GM12801 (cell line): ENCODE results near the gene MCF2L2.

ENCODE experiments used
- TF ChIP-seq, protein P1 (sequence below): IDR thresholded peaks from one replicate; pipeline ENCODE4 v1.5.1; 2011; ENCODE audit warnings: control low read depth; ENCODE audit not compliant: insufficient read length; ENCODE audit errors: extremely low read depth

The MCF2L2 gene

DNA sequence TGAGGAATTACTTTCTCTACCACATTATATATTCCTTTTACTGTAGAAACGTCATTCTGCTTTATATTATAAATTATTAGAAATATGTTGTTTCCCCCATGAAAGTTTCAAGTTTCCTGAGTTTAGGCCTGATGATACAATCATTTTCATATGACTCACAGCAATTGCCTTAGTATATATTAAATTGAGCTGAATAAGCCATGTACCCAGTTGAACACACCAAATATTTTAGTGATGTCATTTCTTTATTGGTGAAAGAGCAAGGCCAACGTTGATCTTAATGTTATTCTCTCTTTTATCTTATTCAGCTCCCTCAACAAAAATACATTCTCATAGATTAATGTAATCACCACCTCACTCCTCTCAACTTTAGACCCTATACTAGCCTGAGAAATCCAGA, 144.5 kb downstream of the MCF2L2 start:
- TF ChIP-seq, protein P1, sequence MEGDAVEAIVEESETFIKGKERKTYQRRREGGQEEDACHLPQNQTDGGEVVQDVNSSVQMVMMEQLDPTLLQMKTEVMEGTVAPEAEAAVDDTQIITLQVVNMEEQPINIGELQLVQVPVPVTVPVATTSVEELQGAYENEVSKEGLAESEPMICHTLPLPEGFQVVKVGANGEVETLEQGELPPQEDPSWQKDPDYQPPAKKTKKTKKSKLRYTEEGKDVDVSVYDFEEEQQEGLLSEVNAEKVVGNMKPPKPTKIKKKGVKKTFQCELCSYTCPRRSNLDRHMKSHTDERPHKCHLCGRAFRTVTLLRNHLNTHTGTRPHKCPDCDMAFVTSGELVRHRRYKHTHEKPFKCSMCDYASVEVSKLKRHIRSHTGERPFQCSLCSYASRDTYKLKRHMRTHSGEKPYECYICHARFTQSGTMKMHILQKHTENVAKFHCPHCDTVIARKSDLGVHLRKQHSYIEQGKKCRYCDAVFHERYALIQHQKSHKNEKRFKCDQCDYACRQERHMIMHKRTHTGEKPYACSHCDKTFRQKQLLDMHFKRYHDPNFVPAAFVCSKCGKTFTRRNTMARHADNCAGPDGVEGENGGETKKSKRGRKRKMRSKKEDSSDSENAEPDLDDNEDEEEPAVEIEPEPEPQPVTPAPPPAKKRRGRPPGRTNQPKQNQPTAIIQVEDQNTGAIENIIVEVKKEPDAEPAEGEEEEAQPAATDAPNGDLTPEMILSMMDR: no peak

DNA sequence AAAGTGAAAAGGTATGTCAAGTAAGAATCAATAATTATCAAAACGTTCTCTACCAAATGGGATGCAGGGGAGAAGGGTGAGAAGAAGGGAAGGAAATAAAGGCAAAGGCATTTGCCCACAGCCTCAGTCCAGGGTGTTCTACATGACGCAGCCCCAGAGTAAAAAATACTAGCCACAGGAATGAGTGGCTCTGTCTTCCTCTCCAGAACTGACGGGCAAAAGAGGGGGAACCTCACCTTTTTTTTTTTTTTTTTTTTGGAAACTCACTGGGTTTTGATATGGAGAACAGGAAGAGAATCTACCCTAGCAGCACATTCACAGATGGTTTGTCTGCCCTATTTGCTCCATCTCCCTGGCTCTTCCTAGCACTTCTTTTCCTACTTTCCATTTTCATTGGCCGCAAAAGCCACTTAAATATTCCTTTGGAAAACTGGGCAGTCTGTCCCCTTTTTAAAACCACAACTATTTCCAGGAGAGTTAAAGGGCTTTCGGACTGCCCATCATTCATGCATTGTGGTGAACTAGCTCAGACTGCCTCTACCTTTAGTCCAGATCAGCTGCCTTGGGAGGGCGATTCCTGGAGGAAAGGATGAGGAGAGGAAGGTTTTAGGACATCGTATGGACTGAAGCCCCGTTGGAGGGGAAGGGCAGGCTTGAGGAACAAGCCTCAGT, 147.2 kb downstream of the MCF2L2 start:
- TF ChIP-seq, protein P1: no peak

DNA sequence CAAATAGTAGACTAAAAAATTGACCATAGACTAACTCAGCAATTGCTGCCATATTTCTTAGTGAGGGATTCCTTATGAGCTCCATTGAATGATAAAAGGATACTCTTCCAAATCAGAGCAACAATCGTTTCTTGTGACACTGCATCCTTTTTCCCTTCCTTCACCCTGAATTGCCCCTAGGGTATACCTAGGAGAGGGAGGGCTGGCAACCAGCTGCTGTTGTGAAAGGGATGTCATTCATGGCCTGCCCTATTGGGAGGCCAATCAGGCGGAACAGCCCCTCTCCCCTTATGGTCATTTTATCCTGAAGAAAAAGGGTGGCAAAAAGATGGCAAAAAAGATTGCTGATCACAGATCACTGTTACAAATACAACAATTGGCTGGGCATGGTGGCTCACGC, 149.0 kb downstream of the MCF2L2 start:
- TF ChIP-seq, protein P1: no peak

DNA sequence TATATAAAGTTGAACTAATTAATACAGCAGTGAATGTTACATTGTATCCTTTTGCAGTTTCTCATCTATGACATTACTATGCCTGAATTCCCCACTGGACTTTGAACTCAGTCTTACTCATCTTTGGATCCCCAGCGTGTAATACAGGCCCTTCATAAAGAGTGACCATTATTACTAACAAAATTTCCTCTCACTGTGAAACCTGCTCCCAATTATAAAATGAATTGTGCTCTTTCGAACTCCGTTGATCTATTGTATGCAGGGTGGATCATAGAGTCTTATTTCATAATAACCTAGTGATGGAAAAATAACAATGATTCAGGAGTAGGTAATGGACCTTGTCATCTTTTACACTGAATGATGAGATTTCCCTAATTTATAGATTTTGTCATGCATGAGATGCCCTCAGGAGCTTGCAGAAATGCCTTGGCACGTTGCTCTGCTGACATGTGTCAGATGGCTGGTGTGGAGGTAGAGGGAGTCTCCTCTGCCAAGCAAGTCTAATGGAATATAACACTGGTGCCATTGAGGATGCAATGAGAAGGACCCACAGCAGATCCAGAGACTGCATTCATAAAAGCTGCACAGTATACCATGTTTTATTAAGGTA, 149.8 kb downstream of the MCF2L2 start:
- TF ChIP-seq, protein P1: no peak

DNA sequence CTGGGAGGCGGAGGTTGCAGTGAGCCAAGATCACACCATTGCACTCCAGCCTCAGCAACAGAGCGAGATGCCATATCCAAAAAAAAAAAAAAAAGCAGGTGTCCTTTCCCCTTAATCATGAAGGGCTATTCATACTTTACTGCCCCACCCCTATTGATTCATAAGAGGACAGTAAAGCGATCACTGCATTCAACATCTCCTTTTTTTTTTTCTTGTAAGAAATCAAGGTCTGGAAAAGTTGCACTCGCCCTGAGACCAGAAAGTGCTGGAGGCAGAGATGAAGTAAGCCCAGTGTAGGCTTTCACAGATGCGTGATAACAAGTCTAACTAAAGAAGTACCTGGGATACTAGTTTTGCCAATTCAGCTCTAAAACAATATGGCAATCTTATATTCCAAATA, 151.2 kb downstream of the MCF2L2 start:
- TF ChIP-seq, protein P1: no peak

DNA sequence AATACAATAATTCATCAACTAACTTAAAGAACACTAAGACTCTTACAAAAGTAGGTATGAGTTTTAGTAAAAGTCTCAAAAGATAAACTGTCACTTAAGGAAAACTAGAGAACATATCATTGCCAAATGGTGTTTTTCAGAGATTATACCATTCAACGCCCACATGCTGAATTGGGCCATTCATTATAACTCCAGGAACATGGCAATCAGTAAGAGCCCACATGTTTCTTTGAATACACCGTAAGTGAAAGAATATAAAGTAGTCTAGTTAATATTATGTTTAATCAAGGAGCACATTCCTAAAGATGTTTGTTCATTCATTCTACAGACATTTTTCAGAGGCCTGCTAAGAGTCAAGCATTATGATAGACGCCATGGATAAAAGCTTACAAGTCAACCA, 152.5 kb downstream of the MCF2L2 start:
- TF ChIP-seq, protein P1: no peak

DNA sequence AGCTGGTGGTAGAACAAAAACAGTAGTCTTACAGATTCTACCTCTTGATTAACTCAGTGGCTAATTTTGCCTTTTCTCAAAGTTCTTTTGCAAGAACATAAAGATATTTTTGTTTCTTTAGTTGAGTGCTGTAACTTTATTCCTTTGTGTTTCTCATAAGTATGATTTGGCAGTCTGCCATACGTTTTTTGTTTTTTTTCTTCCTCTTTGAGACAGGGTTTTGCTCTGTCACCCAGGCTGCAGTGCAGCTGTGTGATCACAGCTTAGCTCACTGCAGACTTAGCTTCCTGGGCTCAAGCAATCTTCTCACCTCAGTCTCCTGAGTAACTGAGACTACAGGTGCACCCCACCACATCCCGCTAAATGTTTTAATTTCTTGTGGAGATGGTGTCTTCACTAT, 153.0 kb downstream of the MCF2L2 start:
- TF ChIP-seq, protein P1: no peak
